ENCODE measurements around the gene AFF1.

Gene AFF1, protein sequence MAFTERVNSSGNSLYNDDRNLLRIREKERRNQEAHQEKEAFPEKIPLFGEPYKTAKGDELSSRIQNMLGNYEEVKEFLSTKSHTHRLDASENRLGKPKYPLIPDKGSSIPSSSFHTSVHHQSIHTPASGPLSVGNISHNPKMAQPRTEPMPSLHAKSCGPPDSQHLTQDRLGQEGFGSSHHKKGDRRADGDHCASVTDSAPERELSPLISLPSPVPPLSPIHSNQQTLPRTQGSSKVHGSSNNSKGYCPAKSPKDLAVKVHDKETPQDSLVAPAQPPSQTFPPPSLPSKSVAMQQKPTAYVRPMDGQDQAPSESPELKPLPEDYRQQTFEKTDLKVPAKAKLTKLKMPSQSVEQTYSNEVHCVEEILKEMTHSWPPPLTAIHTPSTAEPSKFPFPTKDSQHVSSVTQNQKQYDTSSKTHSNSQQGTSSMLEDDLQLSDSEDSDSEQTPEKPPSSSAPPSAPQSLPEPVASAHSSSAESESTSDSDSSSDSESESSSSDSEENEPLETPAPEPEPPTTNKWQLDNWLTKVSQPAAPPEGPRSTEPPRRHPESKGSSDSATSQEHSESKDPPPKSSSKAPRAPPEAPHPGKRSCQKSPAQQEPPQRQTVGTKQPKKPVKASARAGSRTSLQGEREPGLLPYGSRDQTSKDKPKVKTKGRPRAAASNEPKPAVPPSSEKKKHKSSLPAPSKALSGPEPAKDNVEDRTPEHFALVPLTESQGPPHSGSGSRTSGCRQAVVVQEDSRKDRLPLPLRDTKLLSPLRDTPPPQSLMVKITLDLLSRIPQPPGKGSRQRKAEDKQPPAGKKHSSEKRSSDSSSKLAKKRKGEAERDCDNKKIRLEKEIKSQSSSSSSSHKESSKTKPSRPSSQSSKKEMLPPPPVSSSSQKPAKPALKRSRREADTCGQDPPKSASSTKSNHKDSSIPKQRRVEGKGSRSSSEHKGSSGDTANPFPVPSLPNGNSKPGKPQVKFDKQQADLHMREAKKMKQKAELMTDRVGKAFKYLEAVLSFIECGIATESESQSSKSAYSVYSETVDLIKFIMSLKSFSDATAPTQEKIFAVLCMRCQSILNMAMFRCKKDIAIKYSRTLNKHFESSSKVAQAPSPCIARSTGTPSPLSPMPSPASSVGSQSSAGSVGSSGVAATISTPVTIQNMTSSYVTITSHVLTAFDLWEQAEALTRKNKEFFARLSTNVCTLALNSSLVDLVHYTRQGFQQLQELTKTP

DNA sequence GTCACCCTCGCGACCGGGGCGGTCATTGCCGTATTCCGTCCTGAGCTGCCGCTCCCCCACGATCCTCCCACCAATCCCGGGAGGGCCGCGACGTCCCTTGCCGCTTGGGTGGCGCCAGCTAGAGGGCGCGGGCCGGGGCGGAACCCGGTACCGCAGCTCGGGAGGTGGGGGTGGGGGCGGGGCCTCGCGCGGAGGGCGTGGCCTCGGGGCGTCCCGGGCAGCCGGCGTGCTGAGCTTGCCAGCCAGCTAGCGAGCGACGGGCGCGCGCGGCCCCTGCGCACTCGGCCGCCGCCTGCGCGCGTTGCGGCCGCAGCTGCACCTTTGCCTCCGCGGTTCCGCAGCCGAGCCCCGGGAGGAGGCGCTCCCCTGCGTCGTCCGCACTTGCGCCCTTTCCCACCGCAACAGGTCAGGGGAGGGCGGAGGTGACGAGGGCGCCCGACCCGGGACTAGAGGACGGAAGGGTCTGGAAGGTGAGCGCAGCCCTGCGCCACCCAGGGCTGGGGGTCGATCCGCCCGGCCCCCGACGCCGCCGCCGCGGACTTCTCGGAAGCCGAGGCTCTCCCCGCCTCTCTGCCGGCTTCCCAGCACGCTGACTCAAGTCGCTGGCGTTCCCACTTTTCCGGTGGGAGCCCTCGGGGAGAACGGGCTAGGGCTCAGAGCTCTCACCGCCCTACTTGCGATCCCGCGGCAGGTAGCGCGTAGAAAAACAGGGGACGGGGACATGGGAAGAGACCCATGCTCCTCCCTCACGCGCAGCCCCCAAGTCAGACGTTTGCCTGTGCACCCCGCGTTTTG is at the start of gene AFF1:
Gene AFF1, plus strand, starts transcription at position 241 of the 795 bp plus-strand sequence. CDS start 13,523 bp downstream, outside the sequence.
- DNase-seq (ENCODE audit: low read depth) = peak; percentile 93

DNA sequence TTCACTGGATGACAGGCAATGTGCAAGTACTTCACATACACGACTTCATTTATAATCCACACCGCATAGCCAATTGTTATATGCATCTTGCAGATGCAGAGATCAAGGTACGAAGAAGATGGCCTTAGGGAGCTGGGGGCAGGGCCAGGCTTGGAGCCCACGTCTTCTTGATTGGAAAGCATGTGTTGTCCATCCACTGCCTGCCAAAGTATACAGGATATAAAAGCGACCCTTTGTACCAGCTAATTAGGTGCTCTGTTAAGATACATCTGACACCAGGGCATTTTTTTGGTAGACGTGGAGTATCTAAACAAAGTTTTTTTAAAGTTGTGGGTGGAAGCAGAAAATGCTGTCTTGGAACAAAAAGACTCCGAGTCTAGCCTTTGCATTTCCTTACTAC is 44.0 kb upstream of the AFF1 start:
- no peak for DNase-seq (ENCODE audit: low read depth)

DNA sequence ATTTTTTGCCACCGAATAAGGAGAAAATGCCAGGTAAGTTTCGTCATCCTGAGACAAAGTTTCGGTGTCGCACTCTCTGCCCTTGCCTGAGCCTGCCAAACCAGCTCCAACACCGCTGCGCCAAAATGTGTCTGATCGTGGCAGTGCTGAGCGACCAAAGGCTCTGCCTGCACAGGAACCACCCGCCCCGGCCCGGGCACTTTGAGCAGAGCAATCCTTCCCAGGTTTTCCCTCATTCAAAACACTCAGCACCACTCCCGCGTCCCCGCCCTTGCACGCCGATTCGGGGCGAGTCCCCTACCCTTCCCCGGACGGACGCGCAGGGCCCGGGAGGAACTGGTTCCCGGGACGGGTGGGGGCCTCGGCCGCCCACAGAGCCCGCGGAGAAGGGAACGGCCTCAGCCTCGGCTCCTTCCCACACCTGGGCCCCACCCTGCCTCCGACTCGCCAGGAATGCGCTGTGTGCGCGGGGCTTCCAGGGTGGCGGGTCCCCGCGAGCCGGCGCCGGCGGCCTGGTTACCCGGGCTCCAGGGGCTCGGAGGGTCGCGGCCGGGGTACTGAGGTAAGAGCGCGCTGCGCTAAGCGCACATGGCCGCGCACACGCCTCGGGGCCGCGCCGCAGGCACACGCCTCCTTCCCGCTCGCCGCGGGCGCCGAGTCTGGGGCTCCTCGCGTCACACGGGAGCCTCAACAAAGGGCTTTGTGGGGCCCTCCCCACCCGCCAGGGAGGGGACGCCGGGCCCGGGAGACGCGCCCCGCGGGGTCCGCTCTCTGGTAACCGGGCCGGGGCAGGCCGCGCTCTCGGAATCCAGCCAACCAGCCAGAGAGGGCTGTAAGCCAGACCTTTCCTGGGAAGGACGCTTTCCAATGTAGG is 42.8 kb upstream of the AFF1 start, which contains the start of gene C4orf36:
Gene C4orf36, minus strand, starts transcription at position 661 of the 874 bp plus-strand sequence. CDS start 902 bp downstream, outside the sequence.
- DNase-seq (ENCODE audit: low read depth) = no peak

DNA sequence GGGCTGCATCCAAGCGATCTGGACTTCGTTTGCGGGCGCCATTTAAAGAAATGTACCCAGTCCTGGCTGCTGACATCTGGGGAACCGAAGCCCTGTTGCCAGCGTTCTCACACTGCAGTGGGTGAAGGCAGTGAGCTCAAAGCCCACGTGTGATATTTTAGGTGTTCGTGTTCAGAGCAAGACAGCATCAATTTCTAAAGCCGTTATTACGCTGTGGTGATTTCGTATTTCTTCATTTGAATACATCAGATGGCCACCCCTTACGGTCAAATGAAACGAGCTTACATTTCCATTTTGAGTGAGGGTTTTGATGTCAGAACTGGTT is 42.2 kb upstream of the AFF1 start:
- DNase-seq (ENCODE audit: low read depth) = no peak

DNA sequence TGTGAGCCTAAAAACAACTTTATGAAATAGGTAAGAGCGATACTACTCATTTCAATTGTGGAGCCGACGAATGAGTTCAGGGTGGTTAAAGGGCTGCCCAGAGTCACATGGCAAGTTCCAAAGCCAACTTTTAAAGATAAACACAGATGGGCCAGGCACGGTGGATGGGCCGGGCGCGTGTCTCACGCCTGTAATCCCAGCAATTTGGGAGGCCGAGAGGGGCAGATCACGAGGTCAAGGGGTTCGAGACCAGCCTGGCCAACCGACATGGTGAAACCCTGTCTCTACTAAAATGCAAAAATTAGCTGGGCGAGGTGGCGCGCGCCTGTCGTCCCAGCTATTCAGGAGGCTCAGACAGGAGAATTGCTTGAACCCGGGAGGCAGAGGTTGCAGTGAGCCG is 41.7 kb upstream of the AFF1 start:
- DNase-seq (ENCODE audit: low read depth) = no peak

DNA sequence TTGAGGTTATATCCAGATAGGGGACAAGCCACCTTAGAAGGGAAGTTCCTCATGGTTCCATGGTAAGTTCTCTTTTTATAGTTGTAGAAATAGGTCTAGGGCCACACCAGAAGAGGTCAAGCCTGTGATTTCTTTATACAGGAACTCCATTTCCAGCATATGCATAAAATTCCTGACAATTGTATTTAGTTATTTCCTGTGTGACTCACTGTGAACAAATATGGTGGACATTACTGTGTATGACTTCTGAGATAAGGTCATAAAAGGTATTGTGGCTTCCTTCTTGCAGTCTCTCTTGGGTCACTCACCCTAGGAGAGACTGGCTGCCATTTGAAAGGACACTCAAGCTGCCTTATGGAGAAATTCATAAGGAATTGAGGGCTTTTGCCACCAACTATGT is 40.4 kb upstream of the AFF1 start:
- no peak for DNase-seq (ENCODE audit: low read depth)

DNA sequence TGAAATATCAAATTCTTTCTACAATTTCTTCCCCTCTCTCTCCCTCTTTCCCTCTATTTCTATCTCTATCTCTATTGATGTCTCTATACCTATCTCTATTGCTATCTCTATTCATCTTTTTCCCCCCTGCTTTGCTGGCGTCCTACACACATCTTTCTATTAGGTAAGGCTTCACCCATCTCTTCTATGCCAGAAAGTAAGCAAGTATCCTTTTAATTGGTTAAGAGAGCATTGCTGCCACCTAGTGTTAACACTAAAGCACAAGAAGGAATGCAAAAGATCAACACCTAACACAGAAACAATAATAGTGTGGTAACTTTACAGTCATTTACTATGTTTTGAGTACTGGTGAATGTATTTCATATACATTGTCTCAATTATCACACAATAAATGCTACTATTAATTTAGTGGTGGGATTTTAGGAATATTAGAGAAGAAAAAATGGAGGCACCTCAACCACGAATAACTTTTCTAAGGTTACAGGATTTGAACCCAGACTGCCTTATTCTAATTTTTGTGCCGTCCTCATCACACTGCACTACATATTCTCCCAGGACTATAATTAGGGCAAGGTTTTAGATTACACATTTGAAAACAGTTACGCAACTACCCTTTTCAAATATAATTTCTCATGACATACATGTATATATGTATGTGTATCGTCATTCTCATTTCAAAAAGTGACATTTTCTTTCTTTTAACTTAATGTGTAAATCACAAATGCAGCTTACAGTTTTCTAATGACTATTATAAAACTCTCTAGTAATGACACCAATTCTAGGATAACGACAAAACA is 38.9 kb upstream of the AFF1 start:
- DNase-seq (ENCODE audit: low read depth) = no peak

DNA sequence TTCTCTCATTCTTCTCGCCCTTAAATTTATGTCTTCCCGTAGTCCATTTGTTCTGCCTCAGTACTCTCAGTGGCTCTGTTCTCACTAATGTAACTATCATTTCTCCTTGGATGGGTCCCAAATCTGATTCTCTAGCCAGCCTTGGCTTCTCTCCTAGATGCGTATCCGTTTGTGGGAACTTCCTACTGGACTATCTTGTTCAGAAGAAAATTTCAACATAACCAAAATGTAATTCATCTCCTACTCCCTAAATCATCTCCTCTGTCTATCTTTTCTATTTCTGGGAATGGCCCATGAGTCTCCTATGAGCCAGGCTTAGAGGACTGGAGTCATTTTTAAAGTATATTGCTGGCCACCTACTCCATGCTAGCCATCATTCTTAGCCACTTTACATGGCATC is 38.2 kb upstream of the AFF1 start:
- no peak for DNase-seq (ENCODE audit: low read depth)

DNA sequence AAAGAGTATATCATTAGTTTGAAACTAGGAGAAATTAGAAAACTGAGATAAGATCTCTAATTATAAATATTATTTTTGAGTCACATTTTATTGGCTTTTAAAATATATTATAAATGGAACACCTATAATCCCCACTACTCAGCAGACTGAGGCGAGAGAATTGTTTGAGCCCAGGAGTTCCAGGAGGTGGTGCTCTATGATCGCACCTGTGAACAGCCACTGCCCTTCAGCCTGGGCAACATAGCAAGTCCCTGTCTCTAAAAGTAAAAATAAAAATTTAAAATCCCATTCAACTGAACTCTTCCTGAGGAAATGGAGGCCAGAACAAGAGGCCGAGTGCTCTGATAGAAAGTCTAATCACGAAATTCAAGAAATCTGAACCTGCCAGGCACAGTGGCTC is 36.2 kb upstream of the AFF1 start:
- DNase-seq (ENCODE audit: low read depth) = no peak

DNA sequence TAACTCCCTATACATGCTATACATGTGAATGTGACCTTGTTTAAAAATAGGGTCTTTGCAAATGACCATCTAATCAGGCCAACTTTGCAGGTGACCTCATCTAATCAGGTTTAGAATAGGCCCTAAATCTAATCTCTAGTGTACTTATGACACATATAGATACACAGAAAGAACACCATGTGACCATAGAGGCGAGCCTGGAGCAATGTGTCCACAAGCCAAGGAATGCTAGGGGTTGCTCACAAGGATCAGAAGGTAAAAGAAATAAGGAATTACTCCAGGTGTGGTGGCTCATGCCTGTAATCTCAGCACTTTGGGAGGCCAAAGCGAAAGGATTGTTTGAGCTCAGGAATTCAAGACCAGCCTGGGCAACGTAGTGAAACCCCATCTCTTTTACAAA is 32.9 kb upstream of the AFF1 start:
- DNase-seq (ENCODE audit: low read depth) = no peak

DNA sequence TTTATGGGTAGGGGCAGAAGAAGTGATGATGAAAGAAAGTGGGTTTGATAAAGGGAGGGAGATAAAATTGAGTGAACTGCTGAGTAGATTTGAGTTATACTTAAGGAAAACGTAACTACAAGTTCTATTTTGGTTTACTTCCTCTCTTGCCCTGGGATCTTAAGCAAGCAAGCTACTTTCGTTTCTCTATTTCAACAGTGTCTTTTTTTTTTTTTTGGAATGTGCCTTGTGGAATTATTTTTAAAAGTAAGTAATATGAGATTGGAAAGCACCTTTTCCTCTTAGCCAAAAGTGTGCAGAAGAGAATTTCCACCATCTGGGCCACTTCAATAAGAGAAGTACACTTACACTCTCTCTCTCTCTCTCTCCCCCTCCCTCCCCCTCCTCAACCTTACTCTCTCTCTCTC is 26.6 kb upstream of the AFF1 start:
- no peak for DNase-seq (ENCODE audit: low read depth)

DNA sequence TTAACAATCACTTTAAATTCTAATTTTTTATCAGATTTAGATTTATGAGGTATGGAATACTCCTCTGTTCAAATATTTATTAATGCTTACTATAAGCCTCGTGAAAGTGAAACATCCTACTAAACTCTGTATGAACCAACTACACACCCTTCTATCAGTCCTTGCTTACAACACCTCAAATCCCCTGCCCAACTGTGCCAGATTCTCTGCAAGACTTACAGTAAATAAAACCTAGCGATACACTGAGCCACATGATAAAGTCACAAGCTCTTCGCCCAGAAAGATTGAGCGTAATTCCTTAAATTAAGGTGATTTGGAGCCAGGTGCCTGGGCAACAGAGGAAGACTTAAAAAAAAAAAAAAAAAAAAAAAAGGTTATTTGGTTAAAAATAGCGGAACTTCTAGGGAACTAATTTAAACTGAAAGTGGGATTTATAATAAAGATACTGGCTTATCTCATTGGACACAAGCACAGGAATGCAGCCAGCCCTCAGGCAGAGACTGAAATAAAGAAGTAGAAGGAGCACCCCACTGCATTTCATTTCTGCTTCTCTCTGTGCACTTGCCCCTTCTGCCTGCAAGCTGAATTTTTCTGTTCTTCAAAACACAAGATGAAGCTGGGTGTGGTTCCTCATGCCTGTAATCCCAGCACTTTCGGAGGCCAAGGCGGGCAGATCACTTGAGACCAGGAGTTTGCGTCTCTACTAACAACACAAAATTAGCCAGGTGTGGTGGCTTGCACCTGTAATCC is 25.1 kb upstream of the AFF1 start:
- no peak for DNase-seq (ENCODE audit: low read depth)

DNA sequence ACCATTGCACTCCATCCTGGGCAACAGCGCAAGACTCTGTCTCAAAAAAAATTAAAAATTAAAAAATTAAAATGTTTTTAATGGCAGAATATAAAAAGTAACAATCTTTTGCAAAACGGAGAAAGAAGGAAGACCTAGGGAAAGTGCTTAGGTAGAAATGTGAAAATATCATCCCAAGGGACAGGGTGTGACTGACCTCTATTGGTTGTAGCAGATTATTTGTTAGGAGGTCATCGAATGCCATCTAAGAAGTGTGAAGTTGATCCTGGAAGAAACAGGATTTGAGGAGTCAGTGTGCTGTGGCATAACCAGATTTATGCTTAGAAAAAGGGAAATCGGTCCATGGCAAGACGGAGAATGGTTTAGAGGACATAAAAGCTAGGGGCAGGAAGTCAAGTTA is 24.4 kb upstream of the AFF1 start:
- DNase-seq (ENCODE audit: low read depth) = no peak

DNA sequence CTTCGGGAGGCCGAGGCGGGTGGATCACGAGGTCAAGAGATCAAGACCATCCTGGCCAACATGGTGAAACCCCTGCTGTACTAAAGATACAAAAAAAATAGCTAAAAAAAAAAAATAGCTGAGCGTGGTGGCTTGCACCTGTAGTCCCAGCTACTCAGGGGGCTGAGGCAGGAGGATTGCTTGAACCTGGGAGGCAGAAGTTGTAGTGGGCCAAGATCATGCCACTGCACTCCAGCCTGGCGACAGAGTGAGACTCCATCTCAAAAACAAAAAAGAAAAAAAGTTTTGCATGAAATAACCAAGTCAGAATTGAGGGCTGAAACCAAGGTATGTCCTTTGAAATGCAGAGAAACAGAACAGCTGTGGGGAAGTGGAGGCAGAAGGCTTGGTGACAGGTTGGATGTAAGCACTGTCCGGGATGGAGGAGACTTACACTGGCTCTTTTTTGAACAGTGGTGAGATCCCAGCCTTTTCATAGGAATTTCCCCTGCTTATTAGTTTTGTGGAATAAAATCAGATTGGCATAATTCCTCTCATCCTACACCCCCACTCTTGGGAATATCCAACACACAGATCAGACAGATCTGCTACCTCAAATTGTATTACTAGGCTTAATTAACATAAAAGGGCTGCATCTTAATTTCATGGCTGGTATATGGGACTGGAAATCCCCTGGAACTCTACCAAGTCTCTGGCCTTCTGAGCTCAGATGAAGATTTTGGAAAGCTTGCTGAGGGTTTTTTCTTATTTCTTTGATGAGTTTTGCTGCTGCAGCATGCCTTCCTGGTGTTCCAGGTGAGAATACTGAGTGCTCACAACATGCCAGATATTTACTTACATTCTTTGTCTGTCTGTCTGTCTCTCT is 23.8 kb upstream of the AFF1 start:
- no peak for DNase-seq (ENCODE audit: low read depth)

DNA sequence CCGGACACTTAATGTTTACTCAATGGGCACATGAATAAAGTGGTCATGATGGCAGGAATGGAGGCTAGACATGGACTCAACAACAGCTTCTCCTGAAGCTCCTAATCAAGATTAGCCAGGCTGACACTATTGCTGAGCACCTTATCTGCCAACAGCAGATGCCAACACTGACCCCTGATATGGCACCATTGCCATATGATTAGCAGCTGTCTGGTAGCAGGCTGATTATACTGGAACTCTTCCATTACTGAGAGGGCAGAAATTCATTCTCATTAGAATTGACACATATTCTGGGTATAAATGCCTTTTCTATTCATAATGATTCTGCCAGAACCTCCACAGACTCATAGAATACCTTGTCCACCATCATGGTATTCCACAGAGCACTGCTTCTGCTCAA is 18.4 kb upstream of the AFF1 start:
- peak; percentile 76 for DNase-seq (ENCODE audit: low read depth)

DNA sequence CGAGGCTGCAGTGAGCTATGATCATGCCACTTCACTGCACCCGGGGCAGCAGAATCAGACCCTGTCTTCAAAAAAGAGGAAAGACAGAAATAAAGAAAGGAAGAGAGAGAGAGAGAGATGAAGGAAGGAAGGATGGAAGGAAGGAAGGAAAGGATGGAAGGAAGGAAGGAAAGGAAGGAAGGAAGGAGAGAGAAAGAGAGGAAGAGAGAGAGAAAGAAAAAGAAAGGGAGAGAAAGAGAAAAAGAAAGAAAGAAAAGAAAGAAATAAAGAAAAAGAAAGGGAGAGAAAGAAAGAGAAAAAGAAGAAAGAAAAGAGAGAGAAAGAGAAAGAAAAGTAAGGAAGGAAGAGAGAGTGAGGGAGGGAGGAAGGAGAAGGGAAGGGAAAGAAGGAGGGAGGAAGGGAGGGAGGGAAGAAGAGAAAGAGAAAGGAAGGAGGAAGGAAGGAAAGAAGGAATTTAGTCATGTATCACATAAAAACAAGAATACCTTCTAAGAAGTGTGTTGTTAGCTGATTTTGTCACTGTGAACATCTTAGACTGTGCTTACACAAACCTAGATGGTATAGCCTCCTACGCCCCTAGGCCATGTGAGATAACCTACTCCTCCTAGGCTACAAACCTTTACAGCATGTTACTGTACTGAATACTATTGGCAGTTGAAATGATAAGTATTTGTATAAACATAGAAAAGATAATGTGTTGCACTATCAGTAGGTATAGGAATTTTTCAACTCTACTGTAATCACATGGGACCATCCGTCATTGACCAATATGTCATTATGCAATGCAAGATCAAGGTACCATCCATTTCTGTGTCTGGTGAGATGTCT is 17.4 kb upstream of the AFF1 start:
- DNase-seq (ENCODE audit: low read depth) = no peak

DNA sequence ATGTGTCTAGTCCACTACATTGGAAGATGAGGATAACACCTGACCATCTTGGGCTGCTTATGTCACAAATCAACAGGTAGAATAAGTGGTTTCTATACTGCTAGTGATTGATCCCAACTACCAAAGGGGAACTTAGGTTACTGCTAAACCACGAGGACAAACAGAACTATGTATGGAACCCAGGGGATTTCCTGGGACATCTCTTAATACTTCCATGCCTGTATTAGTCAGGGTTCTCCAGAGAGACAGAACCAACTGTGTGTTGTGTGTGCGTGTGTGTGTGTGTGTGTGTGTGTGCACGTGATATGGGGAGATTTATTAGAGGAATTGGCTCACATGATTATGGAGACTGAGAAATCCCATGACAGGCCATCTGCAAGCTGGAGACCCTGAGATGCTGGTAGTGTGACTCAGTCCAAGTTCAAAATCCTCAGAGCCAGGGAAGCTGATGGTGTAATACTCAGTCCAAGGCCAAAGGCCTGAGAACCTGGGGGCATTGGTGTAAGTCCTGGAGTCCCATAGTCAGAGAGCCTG is 16.2 kb upstream of the AFF1 start:
- no peak for DNase-seq (ENCODE audit: low read depth)
